GM12872 (cell line): Measurements from ENCODE around the gene BMP8A.

Experiments
- CTCF ChIP-seq: IDR thresholded peaks from 3 replicates; pipeline ENCODE4 v1.5.1; 2011; ENCODE audit warnings: low read depth, mild to moderate bottlenecking, low read length, moderate library complexity; ENCODE audit not compliant: insufficient read depth

Gene BMP8A

GRCh38 chr1:39473324-39473723, 18.1 kb upstream of the BMP8A start:
- TF ChIP-seq CTCF: no peak

- TF ChIP-seq CTCF: no peak
These were observed 16.6 kb upstream of the BMP8A start for GRCh38 chr1:39474810-39475209.

- no peak for TF ChIP-seq CTCF
These were observed 13.1 kb upstream of the BMP8A start for GRCh38 chr1:39478126-39478915.

- no peak for TF ChIP-seq CTCF
These were observed 10.1 kb upstream of the BMP8A start for GRCh38 chr1:39481289-39481688.

GRCh38 chr1:39483276-39483675, 8.2 kb upstream of the BMP8A start:
- no peak for TF ChIP-seq CTCF

GRCh38 chr1:39484564-39484963, 6.9 kb upstream of the BMP8A start:
- no peak for TF ChIP-seq CTCF

- no peak for TF ChIP-seq CTCF
These were observed 6.2 kb upstream of the BMP8A start for GRCh38 chr1:39485046-39485803.
